ENCODE results near the gene CACNA1I.

CACNA1I gene

DNA sequence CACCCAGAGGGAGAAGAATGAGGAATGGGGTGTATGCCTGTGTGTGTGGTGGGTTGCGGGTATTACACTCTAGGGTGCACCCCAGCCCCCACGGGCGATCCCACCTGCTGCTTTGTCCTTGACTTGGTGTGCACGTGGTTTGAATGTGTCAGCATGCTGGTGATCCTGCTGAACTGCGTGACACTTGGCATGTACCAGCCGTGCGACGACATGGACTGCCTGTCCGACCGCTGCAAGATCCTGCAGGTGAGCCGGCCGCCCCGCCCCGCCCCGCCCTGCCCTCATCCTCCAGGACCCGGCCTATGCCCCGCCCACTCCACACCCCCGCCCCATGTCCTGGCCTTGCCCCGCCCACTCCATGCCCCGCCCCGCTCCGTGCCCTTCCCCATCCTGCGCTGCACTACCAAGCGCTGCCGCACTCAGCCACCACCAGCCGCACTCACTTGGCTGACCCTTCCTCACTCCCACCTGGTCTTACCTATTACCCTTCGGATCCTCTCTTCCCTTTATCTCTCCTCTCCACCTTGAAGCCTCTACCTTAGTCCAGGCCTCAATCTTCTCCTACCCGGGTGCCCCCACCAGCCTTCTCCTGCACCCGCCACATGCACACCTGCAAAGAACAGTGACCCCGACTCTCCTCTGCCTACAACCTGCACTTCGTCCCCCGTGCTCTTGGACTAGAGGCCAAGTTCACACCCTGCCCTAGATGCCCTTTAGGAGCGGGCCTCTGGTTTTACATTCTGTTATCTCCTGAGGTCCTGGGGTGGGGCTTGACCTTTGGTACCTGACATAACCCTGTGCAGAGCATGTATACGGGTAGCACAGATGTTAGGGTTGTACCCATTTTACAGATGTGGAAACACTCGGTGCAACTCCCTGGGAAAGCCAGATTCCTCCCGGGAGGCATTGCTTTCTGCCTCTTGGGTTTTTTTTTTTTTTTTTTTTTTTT is 27.7 kb downstream of the CACNA1I start:
- no peak for DNase-seq (ENCODE audit: low spot score)

DNA sequence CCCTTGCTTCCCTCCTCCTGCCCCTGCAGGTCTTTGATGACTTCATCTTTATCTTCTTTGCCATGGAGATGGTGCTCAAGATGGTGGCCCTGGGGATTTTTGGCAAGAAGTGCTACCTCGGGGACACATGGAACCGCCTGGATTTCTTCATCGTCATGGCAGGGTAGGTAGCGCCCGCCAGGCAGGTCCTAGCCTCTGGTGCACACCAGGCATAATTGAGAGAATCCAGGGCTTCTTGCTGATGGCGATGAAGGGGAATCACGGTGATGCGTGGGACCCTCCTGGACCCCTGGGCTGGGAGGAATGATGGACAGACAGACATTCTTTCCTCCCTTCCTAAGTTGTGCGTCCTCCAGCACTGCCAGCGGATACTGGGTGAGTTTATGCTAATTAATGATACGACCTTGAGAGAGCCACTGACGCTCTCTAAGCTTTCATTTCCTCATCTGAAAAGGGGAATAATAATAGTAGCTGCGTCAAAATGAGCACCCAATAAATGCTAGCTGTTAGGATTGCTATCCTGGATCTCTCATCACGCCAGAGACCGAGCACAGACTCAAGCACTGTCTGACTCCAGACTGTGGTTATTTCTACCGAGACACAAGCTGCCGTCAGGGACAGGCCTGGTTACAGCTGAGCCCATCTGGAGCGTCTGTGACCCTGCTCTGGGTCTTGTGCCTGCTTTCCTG is 30.1 kb downstream of the CACNA1I start:
- DNase-seq (ENCODE audit: low spot score) = no peak

GRCh38 chr22:39601180-39601535 is 30.6 kb downstream of the CACNA1I start:
- no peak for DNase-seq (ENCODE audit: low spot score)

DNA sequence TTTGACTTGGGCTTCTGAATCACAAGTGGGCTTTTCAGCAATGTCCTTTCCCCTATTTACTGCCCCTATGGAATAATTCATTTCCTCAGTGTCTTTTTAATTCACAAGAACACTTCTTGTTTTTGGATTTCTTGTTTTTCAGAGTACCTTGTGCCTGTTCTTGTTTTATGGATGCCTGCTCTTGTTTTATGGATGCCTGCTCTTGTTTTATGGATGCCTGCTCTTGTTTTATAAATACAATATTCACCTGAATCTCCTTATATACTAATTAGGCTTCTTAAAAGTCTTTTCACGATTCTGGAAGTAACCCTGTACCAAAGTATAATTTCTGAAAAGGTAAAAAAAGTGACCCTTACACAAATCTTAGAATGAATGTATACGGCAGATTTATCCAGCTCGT is 32.8 kb downstream of the CACNA1I start:
- no peak for DNase-seq (ENCODE audit: low spot score)

DNA sequence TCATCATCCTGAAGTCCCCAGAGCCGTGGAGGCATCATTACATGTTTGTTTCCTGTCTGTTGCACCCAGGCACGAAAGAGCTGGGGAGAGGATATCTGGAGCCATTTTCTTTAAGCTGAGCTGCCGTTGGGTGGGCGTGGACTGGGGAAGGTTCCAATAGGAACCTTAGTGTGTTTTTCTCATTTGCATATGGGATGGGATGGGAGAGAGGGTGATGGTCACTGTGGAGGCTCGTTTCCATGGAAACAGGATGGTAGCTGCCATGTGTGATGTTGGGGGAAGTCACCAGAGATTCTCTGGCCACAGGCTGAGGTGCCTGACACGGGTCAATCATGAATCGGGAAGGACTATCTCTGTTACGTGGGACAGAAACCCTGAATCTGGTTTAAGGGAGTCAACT is 39.7 kb downstream of the CACNA1I start:
- no peak for DNase-seq (ENCODE audit: low spot score)

DNA sequence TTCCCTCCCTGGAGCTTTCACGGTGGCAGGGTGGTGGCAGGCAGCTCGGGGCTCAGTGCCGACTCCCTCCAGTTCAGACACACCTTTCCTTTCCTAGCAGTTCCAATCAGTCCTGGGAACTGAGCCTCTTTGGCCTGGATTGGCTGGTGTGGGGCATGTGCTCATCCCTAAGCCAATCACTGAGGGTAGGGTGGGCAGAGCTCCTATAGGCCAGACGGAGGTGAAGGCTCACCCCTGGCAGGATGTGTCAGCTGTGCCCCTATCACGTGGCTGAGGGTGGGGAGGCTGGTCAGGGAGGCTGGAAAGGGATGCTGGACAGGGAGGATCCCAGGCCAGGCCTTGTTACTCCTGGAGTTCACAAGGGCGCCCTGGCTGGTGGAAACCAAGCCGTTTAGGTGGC is 40.2 kb downstream of the CACNA1I start:
- no peak for DNase-seq (ENCODE audit: low spot score)

DNA sequence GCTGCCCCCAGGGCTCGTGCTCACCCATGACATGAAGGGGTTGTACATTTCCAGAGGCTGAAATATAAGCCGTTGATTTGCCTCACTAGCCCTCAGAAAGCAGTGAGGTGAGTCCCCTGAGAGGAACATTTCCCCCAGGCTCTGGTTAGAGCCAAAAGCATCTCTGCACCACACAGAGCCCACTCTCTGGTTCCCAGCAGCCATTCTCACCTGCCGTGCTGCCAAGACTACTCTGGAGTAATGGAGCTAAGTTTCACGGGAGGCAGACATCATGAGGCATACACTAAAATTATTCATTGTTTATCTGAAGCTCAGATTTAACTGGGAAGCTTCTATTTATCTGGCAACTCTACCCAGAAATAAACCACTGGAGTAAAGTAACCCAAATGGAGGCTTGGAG is 40.8 kb downstream of the CACNA1I start:
- DNase-seq (ENCODE audit: low spot score) = no peak

- DNase-seq (ENCODE audit: low spot score) = no peak
Measured at GRCh38 chr22:39612811-39613548, 42.4 kb downstream of the CACNA1I start.

DNA sequence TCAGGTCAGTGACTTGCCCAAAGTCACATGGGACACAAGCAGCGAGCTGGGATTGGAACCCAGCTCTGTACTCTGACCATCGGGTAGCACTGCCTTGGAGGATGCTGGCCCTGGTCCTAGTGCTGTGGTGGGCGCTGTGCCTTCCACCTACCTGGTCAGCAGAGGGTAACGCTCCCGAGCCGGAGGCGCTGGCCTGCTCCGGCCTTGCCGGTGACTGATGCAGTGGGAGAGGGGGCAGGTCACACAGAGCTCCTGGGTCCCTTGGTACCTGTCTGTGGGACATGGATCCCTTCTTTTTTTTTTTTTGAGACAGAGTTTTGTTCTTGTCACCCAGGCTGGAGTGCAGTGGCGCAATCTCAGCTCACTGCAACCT is 43.0 kb downstream of the CACNA1I start:
- no peak for DNase-seq (ENCODE audit: low spot score)

DNA sequence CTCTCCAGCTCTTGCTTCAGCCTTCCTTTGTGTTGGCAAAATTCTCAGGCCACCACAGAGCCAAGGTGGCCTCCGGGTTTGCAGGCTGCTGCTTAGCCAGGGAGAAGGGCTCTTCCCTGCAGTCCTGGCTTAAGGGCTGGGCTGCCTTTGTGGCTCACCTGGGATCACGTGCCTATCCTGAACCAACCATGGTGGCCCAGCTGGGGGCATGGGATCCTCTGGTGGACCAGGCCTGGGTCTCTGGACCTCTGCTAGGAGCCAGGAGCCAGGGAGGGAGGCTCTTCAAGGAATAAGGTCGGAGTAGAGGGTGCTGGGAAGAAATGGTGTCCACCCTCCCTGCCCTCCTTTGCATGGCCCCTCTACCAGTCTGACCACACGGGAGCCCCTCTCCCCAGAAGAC is 43.9 kb downstream of the CACNA1I start:
- no peak for DNase-seq (ENCODE audit: low spot score)

- no peak for DNase-seq (ENCODE audit: low spot score)
Measured at GRCh38 chr22:39616051-39616450, 45.5 kb downstream of the CACNA1I start.

DNA sequence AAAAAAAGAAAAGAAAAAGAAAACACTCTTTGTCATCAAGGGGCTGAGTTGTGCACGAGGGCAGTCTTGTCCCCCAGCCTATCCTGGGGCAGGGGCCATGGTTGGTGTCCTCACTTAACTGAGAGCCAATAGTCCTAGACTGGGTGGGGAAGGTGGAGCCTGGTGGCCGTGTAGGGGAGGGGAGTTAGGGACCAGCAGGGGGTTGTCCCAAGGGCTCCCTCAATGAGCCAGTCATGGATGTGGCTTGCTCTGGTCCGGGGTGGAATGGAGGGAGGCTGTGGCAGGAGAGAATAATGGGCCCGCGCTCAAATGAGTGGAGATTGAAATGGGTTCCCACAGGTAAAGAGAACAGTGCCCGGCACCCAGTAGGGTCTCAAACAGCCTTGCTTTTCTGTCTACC is 46.2 kb downstream of the CACNA1I start:
- no peak for DNase-seq (ENCODE audit: low spot score)

DNA sequence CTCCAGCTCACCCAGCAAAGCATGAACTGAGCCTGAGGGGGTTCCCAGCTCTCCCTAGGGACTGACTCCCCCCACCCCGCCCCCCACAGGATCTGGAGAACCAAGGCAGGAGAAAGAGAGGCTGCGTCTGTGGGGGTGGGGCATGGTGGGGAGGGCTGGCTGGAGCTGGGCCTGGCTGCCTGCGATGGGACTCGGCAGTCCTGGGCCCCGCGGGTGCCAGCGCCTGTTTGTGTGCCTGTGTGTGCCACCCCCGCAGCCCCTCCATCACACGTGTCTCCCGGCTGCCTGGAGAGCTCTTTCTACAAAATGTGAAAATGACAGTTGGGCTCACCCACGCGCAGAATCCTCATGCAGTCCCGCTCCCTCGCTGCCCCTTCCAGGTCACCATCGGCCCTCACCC is 46.8 kb downstream of the CACNA1I start:
- no peak for DNase-seq (ENCODE audit: low spot score)

DNA sequence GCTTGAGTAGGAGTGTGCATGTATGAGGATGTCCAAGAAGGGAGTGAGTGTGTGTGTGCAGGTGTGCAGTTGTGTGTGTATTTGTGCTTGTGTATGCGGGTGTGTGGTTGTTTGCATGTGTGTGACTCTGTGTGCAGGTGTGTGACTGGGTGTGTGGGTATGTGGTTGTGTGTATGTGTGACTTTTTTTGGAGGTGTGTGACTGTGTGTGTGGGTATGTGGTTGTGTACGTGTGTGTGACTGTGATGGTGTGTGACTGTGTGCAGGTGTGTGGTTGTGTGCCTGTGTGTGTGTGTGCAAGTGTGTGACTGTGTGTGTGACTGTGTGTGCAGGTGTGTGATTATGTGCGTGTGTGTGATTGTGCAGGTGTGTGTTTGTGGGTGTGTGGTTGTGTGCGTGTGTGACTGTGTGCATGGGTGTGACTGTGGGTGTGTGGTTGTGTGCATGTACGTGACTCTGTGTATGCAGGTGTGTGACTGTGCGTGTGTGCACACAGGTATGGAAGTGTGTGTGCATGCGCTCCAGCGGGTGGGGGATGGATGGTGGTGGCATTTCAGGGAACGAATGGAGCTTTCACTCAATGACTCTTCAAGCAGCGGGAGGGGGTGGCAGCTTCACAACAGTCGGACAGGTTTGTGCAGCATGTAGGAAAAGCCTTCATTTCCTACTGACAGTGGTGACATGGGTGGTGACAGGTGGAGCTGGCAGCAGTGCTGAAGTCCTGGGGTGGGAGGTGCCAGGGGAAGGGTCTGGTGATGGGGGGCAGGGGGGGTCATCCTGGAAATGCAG is 47.6 kb downstream of the CACNA1I start:
- DNase-seq (ENCODE audit: low spot score) = no peak

GRCh38 chr22:39618996-39619530 is 48.5 kb downstream of the CACNA1I start:
- no peak for DNase-seq (ENCODE audit: low spot score)

DNA sequence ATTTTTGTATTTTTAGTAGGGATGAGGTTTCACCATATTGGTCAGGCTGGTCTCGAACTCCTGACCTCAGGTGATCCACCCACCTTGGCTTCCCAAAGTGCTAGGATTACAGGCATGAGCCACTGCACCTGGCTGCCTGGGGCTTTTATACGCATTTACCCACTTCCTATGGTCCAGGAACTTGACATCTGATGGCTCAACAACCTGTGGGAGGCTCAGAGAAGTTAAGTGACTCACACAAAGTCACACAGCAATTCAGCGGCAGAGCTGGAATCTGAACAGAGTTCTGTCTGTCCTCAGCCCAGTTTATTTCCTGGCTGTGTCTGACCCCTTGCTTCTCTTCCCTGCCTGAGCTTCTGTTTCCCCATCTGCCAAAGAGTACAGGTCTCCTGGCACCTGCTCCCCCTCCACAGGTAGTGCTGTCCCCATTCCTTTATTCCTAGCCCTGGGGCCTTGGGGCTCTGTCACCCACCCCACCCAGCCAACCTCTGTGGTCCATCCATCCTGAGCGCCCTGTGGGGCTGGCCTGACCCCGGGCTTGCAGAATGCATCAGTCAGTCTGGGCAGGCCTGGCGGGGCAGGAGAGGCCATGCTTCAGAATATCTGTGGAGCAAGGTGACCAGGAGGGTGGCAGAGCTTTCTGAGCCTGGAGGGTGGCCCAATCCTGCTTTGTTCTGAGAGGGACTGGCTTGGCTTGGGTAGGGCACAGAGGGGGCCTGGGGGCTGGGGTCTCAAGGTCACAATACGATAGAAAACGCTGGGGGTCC is 50.6 kb downstream of the CACNA1I start:
- DNase-seq (ENCODE audit: low spot score) = no peak

- DNase-seq (ENCODE audit: low spot score) = no peak
Measured at GRCh38 chr22:39621826-39622225, 51.3 kb downstream of the CACNA1I start.

DNA sequence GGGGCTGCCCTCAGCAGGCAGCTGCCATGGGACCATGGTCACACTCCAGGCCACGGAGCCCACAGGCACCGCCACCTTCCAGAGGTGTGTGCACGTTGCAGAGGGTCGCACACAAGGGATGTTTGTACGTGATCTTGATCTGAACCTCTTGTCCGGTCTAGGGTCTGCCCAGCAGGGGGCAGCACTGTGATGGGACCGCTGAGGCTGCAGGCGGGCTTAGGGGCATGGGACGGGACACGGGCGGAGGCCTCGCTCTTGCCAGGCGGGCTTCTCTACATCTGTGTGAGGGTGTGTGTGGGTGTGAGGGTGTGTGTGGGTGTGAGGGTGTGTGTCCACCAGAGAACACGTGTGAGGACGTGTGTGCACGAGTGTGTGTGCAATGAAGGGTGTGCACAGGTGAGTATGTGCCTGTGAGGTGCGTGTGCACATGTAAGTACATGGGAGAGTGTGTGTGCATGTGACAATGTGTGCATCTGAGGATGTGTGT is 52.4 kb downstream of the CACNA1I start:
- DNase-seq (ENCODE audit: low spot score) = peak; percentile 45

DNA sequence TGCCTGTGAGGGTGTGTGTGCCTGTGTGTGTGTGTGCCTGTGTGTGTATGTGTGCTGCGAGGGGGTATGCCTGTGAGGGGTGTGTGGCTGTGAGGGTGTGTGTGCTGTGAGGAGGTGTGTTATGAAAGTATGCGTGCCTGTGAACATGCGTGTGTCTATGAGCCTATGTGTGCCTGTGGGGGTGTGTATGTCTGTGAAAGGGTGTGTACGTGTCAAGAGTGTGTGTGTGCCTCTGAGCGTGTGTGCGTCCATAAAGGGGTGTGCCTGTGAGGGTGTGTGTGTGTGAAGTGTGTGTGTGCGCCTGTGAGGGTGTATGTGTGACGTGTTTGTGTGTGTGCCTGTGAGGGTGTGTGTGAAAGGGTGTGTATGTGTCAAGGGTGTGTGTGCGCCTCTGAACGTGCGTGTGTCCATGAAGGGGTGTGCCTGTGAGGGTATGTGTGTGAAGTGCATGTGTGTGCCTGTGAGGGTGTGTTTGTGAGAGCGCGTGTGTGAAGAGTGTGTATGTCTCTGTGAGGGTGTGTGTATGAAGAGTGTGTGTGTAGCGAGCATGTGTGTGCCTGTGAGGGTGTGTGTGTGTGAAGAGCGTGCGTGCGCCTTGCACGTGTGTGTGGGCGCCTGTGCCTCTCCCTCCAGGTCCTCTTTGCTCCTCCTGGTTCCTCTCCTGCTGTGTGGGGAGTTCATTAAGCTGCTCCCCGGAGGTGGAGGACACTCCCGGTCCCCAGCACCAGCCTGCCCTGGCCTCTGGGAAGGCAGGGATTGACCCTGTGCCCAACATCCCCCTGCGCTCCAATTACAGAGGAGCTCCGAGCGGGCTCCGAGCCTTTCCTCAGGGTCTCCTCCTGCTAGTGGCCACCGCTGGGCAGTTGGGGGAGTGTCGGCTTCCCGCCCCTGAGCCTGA is 53.3 kb downstream of the CACNA1I start:
- DNase-seq (ENCODE audit: low spot score) = no peak

DNA sequence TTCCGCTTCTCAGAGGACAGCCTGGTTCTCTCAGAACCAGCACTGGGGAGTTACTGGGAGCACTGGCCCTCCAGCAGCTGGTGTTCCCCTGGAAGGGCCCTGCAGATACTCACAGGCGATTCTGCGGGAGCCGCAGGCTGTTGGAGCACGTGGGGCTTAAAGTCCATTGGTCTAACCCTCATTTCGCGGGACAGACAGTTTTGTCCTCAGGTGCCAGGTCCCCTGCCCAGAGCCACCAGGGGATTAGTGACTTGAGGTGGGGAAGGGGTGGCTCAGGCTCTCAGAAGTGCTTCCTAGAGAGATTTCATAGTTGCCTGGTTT is 53.9 kb downstream of the CACNA1I start:
- no peak for DNase-seq (ENCODE audit: low spot score)
